K562 (cell line): ENCODE measurements around the gene RSBN1L. TPM values are rescaled to one million over a fixed set of nuclear protein-coding genes. Genes with fewer than 3 reads are reported as not detected.

Experiments used
- DNMT1 ChIP-seq: fragments of 450-650 bp; IDR thresholded peaks from 2 replicates; pipeline ENCODE4 v1.6.1; 2016; ENCODE audit warnings: antibody characterized with exemption, mild to moderate bottlenecking
- ETV1 ChIP-seq: fragments of 450-650 bp; conservative IDR thresholded peaks from 2 replicates; pipeline ENCODE4 v1.6.1; 2016; ENCODE audit warnings: missing genetic modification characterization, control low read depth, low read depth, missing compliant biosample characterization
- EWSR1 ChIP-seq: fragments of 450-650 bp; IDR thresholded peaks from 2 replicates; pipeline ENCODE4 v1.6.1; 2018; ENCODE audit warnings: borderline replicate concordance, mild to moderate bottlenecking, low read depth, moderate library complexity; ENCODE audit not compliant: partially characterized antibody
- GABPB2 ChIP-seq: fragments of 250-450 bp; sonication (Bioruptor Pico); conservative IDR thresholded peaks from 2 replicates; pipeline ENCODE4 v1.5.1; 2021; ENCODE audit warnings: mild to moderate bottlenecking
- HMG20A ChIP-seq: fragments of 450-650 bp; formaldehyde crosslinking; conservative IDR thresholded peaks from 2 replicates; pipeline ENCODE4 v1.4.0; 2020; ENCODE audit warnings: mild to moderate bottlenecking, mixed read lengths
- HMGN3 ChIP-seq: IDR thresholded peaks from 2 replicates; pipeline ENCODE4 v1.6.1; 2011; ENCODE audit warnings: borderline replicate concordance, low read depth, mild to moderate bottlenecking, mixed read lengths, low read length; ENCODE audit not compliant: insufficient read length; ENCODE audit errors: extremely low read depth
- KAT7 ChIP-seq: sonication (generic); formaldehyde crosslinking; IDR thresholded peaks from 2 replicates; pipeline ENCODE4 v1.8.0; 2022; ENCODE audit warnings: missing genetic modification reagents, mild to moderate bottlenecking, borderline replicate concordance
- MTA3 ChIP-seq: fragments of 450-650 bp; formaldehyde crosslinking; IDR thresholded peaks from 2 replicates; pipeline ENCODE4 v1.6.1; 2017; ENCODE audit warnings: mild to moderate bottlenecking, borderline replicate concordance
- NELFE ChIP-seq: IDR thresholded peaks from 2 replicates; pipeline ENCODE4 v1.6.1; 2011; ENCODE audit warnings: mild to moderate bottlenecking; ENCODE audit not compliant: insufficient read depth, insufficient read length
- POLR3A ChIP-seq: IDR thresholded peaks from 2 replicates; pipeline ENCODE4 v1.6.1; 2011; ENCODE audit warnings: borderline replicate concordance, mild to moderate bottlenecking, moderate library complexity; ENCODE audit not compliant: insufficient read length, insufficient read depth; ENCODE audit errors: extremely low read depth
- RAD51 ChIP-seq: fragments of 450-650 bp; IDR thresholded peaks from 2 replicates; pipeline ENCODE4 v1.7.1; 2016; ENCODE audit warnings: low read depth, mild to moderate bottlenecking, borderline replicate concordance
- SIN3B ChIP-seq: fragments of 450-650 bp; IDR thresholded peaks from 2 replicates; pipeline ENCODE4 v1.6.1; 2017; ENCODE audit warnings: low read depth, mild to moderate bottlenecking, moderate library complexity
- ZNF551 ChIP-seq: fragments of 250-450 bp; sonication (Bioruptor Pico); IDR thresholded peaks from 2 replicates; pipeline ENCODE4 v1.5.0; 2021; ENCODE audit warnings: mild to moderate bottlenecking, moderate library complexity
- polyA plus RNA-seq, 8 experiments: library from polyadenylated mRNA; depleted of rRNA in 4 of 8; stranded (reverse) in 5 of 8; unstranded in 3 of 8; fragments of >200 nt; fragmentation: Nextera tagmentation in 2 of 8; fragmentation: Illumina TruSeq in 1 of 8; extraction: Ambion mirVana in 2 of 8; extraction: Trizol in 1 of 8; gene quantifications; 2 replicates each; pipeline versions ENCODE4 v1.2.1 to v1.2.3, GENCODE V29; 2011 to 2014; ENCODE audit warnings: inconsistent platforms in 1 of 8, missing spikeins in 1 of 8
- total RNA-seq, 7 experiments: library from RNA; depleted of rRNA in 6 of 7; stranded (reverse); fragments of >200 nt in 6 of 7; fragmentation: Illumina TruSeq in 2 of 7; extraction: Trizol in 2 of 7; gene quantifications; 2 replicates each; pipeline versions ENCODE4 v1.2.1 to v1.2.3, GENCODE V29; 2011 to 2021; ENCODE audit warnings: low replicate concordance in 1 of 7
- TF ChIP-seq, protein P1 (sequence below): fragments of 250-450 bp; sonication (Bioruptor Pico); IDR thresholded peaks from 2 replicates; pipeline ENCODE4 v1.5.0; 2020; ENCODE audit warnings: mild to moderate bottlenecking, borderline replicate concordance
- TF ChIP-seq, protein P2 (sequence below): fragments of 450-650 bp; IDR thresholded peaks from 2 replicates; pipeline ENCODE4 v1.6.1; 2016; ENCODE audit warnings: borderline replicate concordance
- TF ChIP-seq, protein P3 (sequence below), 2 experiments: IDR thresholded peaks; 2 replicates each; pipeline ENCODE4 v1.6.1; 2012; ENCODE audit warnings: improper control_type of control experiment in 2 of 2, low read depth in 2 of 2, low read length in 2 of 2, borderline replicate concordance in 1 of 2

Gene RSBN1L
- total and polyA plus RNA-seq, 9 of the 15 experiments (the other 6 are each of a cell fraction or from before 2014, with no cell fraction given), result 6.2 to 35.2 (median 20.1) TPM

DNA sequence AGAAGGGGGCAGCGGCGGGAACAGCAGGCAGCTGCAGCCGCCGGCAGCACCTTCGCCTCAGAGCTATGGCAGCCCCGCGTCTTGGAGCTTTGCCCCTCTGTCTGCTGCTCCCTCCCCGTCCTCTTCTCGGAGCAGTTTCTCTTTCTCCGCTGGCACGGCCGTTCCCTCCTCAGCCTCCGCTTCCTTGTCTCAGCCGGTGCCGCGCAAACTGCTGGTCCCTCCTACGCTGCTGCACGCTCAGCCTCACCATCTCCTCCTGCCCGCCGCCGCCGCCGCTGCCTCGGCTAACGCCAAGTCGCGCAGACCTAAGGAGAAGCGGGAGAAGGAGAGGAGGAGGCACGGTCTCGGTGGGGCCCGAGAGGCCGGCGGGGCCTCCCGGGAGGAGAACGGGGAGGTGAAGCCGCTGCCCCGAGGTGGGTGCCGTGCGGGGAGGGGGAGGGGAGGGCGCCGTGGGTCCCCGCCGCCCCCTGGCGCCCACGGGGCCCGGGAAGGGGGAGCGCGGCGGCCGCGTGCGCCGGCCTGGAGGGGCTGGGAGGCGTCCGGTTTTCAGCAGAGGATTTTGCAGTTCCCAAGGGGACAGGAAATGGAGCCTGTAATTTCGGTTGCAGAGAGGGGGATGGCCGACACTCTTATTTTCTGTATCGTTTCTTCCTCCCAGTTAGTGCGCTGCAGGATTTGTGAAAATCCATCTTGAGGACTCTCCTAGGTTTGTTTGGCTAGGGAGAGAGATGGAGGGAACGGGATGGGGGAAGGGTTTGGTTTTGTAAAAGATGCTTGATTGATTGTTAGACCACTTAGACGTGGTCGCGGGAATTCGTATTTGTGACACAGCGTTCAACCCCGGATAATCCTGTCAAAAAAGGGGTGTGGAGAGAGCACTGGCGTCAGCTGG is 630 bp downstream of the RSBN1L start (continued):
- TF ChIP-seq, protein P1, sequence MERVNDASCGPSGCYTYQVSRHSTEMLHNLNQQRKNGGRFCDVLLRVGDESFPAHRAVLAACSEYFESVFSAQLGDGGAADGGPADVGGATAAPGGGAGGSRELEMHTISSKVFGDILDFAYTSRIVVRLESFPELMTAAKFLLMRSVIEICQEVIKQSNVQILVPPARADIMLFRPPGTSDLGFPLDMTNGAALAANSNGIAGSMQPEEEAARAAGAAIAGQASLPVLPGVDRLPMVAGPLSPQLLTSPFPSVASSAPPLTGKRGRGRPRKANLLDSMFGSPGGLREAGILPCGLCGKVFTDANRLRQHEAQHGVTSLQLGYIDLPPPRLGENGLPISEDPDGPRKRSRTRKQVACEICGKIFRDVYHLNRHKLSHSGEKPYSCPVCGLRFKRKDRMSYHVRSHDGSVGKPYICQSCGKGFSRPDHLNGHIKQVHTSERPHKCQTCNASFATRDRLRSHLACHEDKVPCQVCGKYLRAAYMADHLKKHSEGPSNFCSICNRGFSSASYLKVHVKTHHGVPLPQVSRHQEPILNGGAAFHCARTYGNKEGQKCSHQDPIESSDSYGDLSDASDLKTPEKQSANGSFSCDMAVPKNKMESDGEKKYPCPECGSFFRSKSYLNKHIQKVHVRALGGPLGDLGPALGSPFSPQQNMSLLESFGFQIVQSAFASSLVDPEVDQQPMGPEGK (CRISPR knock-in tag), result no peak; the same call in 1 of the 2 replicates
- no peak for TF ChIP-seq POLR3A
- no peak for TF ChIP-seq ETV1 (tag)
- TF ChIP-seq EWSR1, result no peak
- TF ChIP-seq, protein P2, sequence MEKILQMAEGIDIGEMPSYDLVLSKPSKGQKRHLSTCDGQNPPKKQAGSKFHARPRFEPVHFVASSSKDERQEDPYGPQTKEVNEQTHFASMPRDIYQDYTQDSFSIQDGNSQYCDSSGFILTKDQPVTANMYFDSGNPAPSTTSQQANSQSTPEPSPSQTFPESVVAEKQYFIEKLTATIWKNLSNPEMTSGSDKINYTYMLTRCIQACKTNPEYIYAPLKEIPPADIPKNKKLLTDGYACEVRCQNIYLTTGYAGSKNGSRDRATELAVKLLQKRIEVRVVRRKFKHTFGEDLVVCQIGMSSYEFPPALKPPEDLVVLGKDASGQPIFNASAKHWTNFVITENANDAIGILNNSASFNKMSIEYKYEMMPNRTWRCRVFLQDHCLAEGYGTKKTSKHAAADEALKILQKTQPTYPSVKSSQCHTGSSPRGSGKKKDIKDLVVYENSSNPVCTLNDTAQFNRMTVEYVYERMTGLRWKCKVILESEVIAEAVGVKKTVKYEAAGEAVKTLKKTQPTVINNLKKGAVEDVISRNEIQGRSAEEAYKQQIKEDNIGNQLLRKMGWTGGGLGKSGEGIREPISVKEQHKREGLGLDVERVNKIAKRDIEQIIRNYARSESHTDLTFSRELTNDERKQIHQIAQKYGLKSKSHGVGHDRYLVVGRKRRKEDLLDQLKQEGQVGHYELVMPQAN, result peak; percentile 93
- no peak; the same call in none of the 2 replicates for TF ChIP-seq SIN3B
- TF ChIP-seq MTA3, result no peak
- TF ChIP-seq HMG20A, result no peak
- peak; percentile 27 for TF ChIP-seq HMGN3
- TF ChIP-seq DNMT1, result no peak
- TF ChIP-seq RAD51, result no peak
- TF ChIP-seq, protein P3, sequence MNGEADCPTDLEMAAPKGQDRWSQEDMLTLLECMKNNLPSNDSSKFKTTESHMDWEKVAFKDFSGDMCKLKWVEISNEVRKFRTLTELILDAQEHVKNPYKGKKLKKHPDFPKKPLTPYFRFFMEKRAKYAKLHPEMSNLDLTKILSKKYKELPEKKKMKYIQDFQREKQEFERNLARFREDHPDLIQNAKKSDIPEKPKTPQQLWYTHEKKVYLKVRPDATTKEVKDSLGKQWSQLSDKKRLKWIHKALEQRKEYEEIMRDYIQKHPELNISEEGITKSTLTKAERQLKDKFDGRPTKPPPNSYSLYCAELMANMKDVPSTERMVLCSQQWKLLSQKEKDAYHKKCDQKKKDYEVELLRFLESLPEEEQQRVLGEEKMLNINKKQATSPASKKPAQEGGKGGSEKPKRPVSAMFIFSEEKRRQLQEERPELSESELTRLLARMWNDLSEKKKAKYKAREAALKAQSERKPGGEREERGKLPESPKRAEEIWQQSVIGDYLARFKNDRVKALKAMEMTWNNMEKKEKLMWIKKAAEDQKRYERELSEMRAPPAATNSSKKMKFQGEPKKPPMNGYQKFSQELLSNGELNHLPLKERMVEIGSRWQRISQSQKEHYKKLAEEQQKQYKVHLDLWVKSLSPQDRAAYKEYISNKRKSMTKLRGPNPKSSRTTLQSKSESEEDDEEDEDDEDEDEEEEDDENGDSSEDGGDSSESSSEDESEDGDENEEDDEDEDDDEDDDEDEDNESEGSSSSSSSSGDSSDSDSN (IDR thresholded peaks at IDR 0.05; ENCODE audit: borderline replicate concordance in 1 of 2, low read depth in 2 of 2, low read length in 2 of 2), result peak in 1 of 2 experiments; percentile 89; a peak in 2 of 4 replicates
- TF ChIP-seq KAT7 (CRISPR knock-in tag), result peak; percentile 48; the same call in 1 of the 2 replicates
- TF ChIP-seq NELFE, result no peak
- no peak for TF ChIP-seq ZNF551
- no peak for TF ChIP-seq GABPB2 (CRISPR knock-in tag)
